Neural progenitor cell (in vitro differentiated cells): ENCODE measurements around the gene COL13A1. TPM values are rescaled to one million over a fixed set of nuclear protein-coding genes. Genes with fewer than 3 reads are reported as not detected.

Experiments
- DNase-seq: peaks from one replicate; pipeline ENCODE4 v3.0.0-alpha.2; 2016; ENCODE audit warnings: low spot score
- H2AFZ ChIP-seq: fragments of 200-600 bp; sonication (generic); replicated peaks from 2 replicates; pipeline ENCODE4 v1.6.1; 2016; ENCODE audit warnings: antibody characterized with exemption
- H3F3A ChIP-seq: fragments of 200-600 bp; sonication (generic); 2 replicates; pipeline ENCODE4 v1.6.1; 2016; ENCODE audit warnings: antibody characterized with exemption, low read depth
- H3K27ac ChIP-seq: fragments of 200-600 bp; sonication (generic); 2 replicates; pipeline ENCODE4 v1.5.1; 2016; ENCODE audit warnings: mild to moderate bottlenecking
- H3K27me3 ChIP-seq: fragments of 200-600 bp; sonication (generic); 2 replicates; pipeline ENCODE4 v1.6.1; 2016; ENCODE audit warnings: mild to moderate bottlenecking, moderate library complexity
- H3K36me3 ChIP-seq: fragments of 200-600 bp; sonication (generic); 2 replicates; pipeline ENCODE4 v1.5.1; 2016
- H3K4me1 ChIP-seq: fragments of 200-600 bp; sonication (generic); 2 replicates; pipeline ENCODE4 v1.6.1; 2016; ENCODE audit warnings: mixed run types
- H3K4me2 ChIP-seq: fragments of 200-600 bp; sonication (generic); 2 replicates; pipeline ENCODE4 v1.6.1; 2016
- H3K4me3 ChIP-seq: fragments of 200-600 bp; sonication (generic); 2 replicates; pipeline ENCODE4 v1.5.1; 2016
- H3K79me2 ChIP-seq: fragments of 200-600 bp; sonication (generic); 2 replicates; pipeline ENCODE4 v1.6.1; 2016; ENCODE audit warnings: low read depth
- H3K9ac ChIP-seq: fragments of 200-600 bp; sonication (generic); 2 replicates; pipeline ENCODE4 v1.6.1; 2016
- H3K9me3 ChIP-seq: fragments of 200-600 bp; sonication (generic); 2 replicates; pipeline ENCODE4 v1.5.1; 2016; ENCODE audit warnings: low read depth
- H4K20me1 ChIP-seq: fragments of 200-600 bp; sonication (generic); 2 replicates; pipeline ENCODE4 v1.6.1; 2016; ENCODE audit warnings: low read depth
- H3K27ac Mint-ChIP-seq: 3 replicates; pipeline ENCODE4 v1.8.0; 2021; ENCODE audit warnings: mixed read lengths
- H3K27me3 Mint-ChIP-seq: 2 replicates; pipeline ENCODE4 v1.8.0; 2022; ENCODE audit warnings: low read depth, mild to moderate bottlenecking, inconsistent platforms, moderate library complexity, mixed read lengths; ENCODE audit not compliant: insufficient read depth
- H3K36me3 Mint-ChIP-seq: 3 replicates; pipeline ENCODE4 v1.8.0; 2021; ENCODE audit warnings: mixed read lengths
- H3K4me1 Mint-ChIP-seq: 3 replicates; pipeline ENCODE4 v1.8.0; 2021; ENCODE audit warnings: mixed read lengths
- H3K4me3 Mint-ChIP-seq: 3 replicates; pipeline ENCODE4 v1.8.0; 2021; ENCODE audit warnings: mild to moderate bottlenecking, moderate library complexity, mixed read lengths
- H3K9me3 Mint-ChIP-seq: 3 replicates; pipeline ENCODE4 v1.8.0; 2020; ENCODE audit warnings: mixed read lengths
- CTCF ChIP-seq: fragments of 200-600 bp; sonication (generic); IDR thresholded peaks from 2 replicates; pipeline ENCODE4 v1.5.1; 2017; ENCODE audit warnings: antibody characterized with exemption, mild to moderate bottlenecking
- EZH2 ChIP-seq: fragments of 200-600 bp; sonication (generic); IDR thresholded peaks from 2 replicates; pipeline ENCODE4 v1.6.1; 2017; ENCODE audit warnings: antibody characterized with exemption, mild to moderate bottlenecking, moderate library complexity
- EZH2phosphoT487 ChIP-seq: fragments of 200-600 bp; sonication (generic); IDR thresholded peaks from 2 replicates; pipeline ENCODE4 v1.6.1; 2017; ENCODE audit warnings: antibody characterized with exemption
- total RNA-seq: library from RNA; depleted of rRNA; stranded (reverse); fragments of >200 nt; gene quantifications from 2 replicates; pipeline ENCODE4 v1.2.3, GENCODE V29; 2015; ENCODE audit warnings: low replicate concordance

The COL13A1 gene
- total RNA-seq, 1 donor from 2014 or later: 1.3 TPM

- Histone ChIP-seq H2AFZ (no peak overlapping the region), H3K27me3 (no peaks in the 10 kb centered on the region), H3K9me3 (no peaks in the 10 kb centered on the region), H3K79me2 (no peaks in the 10 kb centered on the region), H3K4me2 (no peak overlapping the region), H3K9ac (no peak overlapping the region), H3F3A (peaks cover 25% of the 10 kb centered on the region), H3K4me1 (peaks cover 23% of the 10 kb centered on the region), H4K20me1 (no peaks in the 10 kb centered on the region), H3K36me3 (no peaks in the 10 kb centered on the region), H3K4me3 (no peak overlapping the region), H3K27ac (no peak overlapping the region)
- peaks cover 16% of the 10 kb centered on the region for H3K4me1 Mint-ChIP-seq
- H3K9me3 Mint-ChIP-seq: no peaks in the 10 kb centered on the region
- H3K4me3 Mint-ChIP-seq: no peak overlapping the region
- TF ChIP-seq CTCF (no peak), EZH2phosphoT487 (no peak), EZH2 (no peak)
- H3K27ac Mint-ChIP-seq: no peak overlapping the region
- H3K27me3 Mint-ChIP-seq: peaks cover 6% of the 10 kb centered on the region
- H3K36me3 Mint-ChIP-seq: no peaks in the 10 kb centered on the region
- no peak for DNase-seq
These were observed 146.6 kb downstream of the COL13A1 start for GRCh38 chr10:69948261-69948660.

GRCh38 chr10:69949770-69950169, 148.1 kb downstream of the COL13A1 start:
- Histone ChIP-seq H3K79me2 (no peaks in the 10 kb centered on the region), H3K27ac (no peak overlapping the region), H3K36me3 (no peaks in the 10 kb centered on the region), H3K9me3 (no peaks in the 10 kb centered on the region), H3F3A (peaks cover 38% of the 10 kb centered on the region), H3K27me3 (no peaks in the 10 kb centered on the region), H2AFZ (no peak overlapping the region), H3K4me2 (no peak overlapping the region), H4K20me1 (no peaks in the 10 kb centered on the region), H3K4me3 (no peak overlapping the region), H3K9ac (no peak overlapping the region), H3K4me1 (peaks cover 34% of the 10 kb centered on the region)
- Mint-ChIP-seq H3K4me3 (no peak overlapping the region), H3K9me3 (no peaks in the 10 kb centered on the region), H3K4me1 (peaks cover 24% of the 10 kb centered on the region), H3K36me3 (no peaks in the 10 kb centered on the region), H3K27me3 (peaks cover 6% of the 10 kb centered on the region), H3K27ac (peak overlapping the region; percentile 2)
- TF ChIP-seq EZH2 (no peak), EZH2phosphoT487 (no peak), CTCF (no peak)
- DNase-seq: no peak

- H3K4me3 Mint-ChIP-seq: no peak overlapping the region
- peaks cover 34% of the 10 kb centered on the region for H3K4me1 ChIP-seq
- peaks cover 6% of the 10 kb centered on the region for H3K27me3 Mint-ChIP-seq
- H2AFZ ChIP-seq: no peak overlapping the region
- H3K27ac ChIP-seq: peak overlapping the region; percentile 94
- no peak for TF ChIP-seq EZH2
- no peak for TF ChIP-seq EZH2phosphoT487
- no peak for TF ChIP-seq CTCF
- no peaks in the 10 kb centered on the region for H4K20me1 ChIP-seq
- no peak overlapping the region for H3K9ac ChIP-seq
- H3K27ac Mint-ChIP-seq: no peak overlapping the region
- H3K9me3 ChIP-seq: no peaks in the 10 kb centered on the region
- H3K4me2 ChIP-seq: peak overlapping the region; percentile 68
- H3K27me3 ChIP-seq: no peaks in the 10 kb centered on the region
- H3K9me3 Mint-ChIP-seq: no peaks in the 10 kb centered on the region
- peak; percentile 57 for DNase-seq
- H3K4me1 Mint-ChIP-seq: peaks cover 24% of the 10 kb centered on the region
- H3K4me3 ChIP-seq: peak overlapping the region; percentile 23
- H3K36me3 ChIP-seq: no peaks in the 10 kb centered on the region
- H3K79me2 ChIP-seq: no peaks in the 10 kb centered on the region
- H3K36me3 Mint-ChIP-seq: no peaks in the 10 kb centered on the region
- peaks cover 38% of the 10 kb centered on the region for H3F3A ChIP-seq
These were observed 150.0 kb downstream of the COL13A1 start for GRCh38 chr10:69951658-69952057.
